HG03521 (cell line): Measurements from ENCODE around the gene CHAMP1.
"Not testable (repeated sequence)": the region's sequence is repeated elsewhere in the genome, so short reads cannot be mapped to it uniquely, and the experiment has no call there.

Experiments
- ATAC-seq: cut with Tn5 transposase; IDR thresholded peaks from one replicate; pipeline ENCODE4 v1.9.1; 2021; ENCODE audit warnings: mild to moderate bottlenecking, moderate library complexity; ENCODE audit not compliant: unreplicated experiment

The CHAMP1 gene

DNA sequence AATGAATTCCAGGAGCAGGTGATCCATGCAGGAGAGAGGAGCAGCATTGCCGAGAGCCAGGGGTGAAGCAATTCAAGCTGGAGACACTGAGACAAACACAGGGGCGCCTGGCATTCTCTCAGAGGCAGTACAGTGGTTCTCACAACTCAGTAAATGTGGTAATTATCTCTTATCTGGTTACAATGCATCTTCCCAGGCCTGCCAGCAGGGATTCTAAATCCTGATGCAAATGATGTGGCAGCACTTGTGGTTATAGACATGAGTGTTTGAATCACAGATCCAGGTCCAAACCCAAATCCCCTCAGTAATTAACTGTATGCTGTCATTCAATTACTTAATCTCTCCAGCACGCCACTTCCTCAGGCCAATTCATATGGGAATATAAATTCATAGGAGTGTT is 19.6 kb downstream of the CHAMP1 start:
- not testable (repeated sequence) for ATAC-seq

DNA sequence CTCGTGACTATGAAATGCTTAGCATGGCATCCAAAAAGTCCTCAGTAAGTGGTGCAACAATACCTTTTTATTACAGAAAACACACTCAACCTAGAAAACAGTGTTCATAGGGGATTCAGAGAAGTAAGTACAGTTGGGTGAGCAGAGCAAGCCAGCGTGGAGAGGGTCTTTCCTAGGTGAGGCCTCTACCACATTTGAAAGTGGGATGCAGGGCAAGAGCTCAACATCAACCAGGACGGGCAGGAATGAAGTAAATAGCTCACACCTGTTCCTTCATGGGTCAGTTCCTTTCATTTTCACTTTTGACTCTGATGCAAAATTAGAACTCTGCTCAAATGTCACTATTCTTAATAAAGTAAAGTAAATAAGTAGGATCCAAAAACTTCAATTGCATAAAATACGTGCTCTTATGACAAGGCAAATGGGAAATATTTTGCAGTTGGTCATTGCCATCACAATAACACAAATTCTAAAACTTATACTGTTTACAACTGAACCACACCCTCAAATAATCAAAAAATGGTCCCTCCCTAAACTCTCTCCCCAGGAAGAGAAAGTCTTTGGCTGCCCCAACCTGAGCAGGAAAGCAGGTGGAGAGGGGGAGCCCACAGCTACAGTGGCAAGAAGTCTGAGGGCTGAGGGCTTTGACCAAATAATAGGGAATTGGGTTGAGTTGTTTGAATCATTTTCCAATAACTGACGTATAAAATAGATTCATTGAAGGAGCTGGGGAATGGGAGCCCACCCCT is 20.2 kb downstream of the CHAMP1 start:
- ATAC-seq = no peak

DNA sequence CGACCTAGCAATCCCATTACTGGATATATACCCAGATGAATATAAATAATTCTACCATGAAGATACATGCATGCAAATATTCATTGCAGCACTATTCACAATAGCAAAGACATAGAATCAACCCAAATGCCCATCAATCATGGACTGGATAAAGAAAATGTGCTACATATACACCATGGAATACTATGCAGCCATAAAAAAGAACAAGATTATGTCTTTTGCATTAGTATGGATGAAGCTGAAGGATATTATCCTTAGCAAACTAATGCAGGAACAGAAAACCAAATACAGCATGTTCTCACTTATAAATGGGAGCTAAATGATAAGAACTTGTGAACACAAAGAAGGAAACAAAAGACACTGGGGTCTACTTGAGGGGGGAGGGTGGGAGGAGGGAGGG is 22.2 kb downstream of the CHAMP1 start:
- not testable (repeated sequence) for ATAC-seq

DNA sequence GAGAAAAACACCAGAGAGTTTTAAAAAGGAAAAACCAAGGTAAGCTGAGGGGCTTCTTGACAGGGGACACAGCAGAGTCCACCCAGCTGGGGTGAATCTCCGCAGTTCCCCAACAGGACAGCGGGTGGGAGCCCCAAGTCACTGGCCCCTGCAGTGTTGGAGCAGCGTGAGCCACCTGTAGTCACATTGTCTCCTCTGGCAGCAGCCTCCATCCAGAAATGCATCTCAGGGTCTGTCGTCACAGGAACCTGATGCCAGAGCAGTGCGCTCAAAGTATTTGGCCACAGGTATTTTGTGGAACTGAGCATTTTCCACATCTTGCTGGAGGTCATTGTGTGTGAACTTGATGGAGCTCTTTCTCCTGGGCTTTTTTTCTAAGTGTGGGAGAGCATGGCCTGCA is 24.7 kb downstream of the CHAMP1 start:
- ATAC-seq = no peak

DNA sequence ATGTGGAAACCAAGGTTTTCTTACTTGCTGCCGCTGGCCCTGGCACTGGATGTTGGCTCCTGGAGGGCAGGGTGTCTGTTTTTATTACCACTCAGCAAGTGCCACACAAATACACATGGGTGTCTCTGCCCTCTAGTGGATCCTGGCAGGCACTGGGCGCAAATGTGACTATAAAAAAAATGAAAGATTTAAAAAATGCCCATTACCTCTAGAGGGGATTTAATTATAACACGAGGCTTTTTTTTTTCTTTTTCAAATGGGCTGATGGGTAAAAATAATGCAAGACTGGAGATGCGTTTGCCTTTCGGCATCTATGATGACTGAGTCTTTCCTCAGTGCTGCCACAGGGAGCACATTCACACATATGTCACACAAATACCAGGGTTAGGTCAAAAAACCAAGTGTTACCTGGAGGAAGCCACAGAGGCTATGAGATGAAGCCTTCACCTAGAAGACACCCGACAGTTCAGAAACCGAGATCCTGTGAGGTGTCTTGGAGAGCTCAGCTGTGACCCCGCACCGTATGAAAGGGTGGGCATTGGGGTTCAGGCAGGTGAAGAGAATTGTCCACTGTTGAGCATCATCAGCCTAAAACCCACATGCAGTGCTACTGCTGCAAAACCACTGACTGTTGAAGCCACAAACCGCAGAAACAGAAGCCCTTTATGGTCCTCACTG is 25.7 kb downstream of the CHAMP1 start:
- no peak for ATAC-seq

DNA sequence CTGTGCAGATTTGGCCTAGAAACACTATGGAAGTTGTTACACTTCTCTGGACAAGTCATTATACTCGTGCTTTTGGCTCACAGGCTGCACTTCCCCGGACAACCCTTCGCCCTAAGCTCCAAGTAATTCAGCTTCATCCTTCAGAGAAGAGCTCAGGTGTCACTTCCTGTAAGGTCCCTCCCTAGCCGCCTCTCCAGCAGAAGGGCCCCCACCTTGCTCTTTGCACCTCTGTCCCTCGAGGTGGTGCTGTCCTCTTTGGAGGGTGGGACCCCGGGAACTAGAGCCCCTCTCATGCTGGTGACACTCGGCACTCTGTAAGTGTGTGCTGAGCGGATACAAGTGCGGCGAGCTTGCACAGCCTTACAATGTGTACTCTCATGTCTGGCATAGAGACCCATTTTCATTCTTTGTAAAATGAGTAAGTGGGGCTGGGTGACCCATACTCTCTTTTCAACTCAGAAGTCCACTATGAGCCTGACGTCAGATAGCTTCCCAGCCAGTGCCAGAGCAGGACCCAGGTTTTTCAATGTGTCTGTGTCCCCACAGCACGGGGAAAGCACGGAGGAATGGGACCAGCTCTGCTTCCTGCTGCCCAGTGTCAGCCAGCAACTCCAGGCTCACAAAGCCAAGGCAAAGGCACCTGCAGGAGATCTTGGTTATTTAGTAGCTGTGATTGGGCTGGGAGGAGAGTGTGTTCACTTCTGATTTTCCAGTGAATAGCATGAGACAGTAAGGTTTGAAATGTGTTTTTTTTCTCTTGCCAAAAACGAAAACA is 26.9 kb downstream of the CHAMP1 start:
- no peak for ATAC-seq

DNA sequence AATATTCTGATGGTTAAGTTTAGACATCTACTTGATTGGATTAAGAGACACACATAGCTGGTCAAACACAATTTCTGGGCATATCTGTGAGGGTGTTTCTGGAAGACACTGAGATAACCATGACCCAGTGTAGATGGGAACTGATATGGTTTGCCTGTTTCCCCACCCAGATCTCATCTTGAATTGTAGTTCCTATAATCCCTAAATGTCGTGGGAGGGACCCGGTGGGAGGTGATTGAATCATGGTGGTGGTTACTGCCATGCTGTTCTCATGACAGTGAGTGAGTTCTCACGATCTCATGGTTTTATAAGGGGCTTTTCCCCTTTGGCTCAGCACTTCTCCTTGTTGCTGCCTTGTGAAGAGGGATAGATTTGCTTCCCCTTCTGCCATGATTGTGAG is 33.0 kb downstream of the CHAMP1 start:
- not testable (repeated sequence) for ATAC-seq

DNA sequence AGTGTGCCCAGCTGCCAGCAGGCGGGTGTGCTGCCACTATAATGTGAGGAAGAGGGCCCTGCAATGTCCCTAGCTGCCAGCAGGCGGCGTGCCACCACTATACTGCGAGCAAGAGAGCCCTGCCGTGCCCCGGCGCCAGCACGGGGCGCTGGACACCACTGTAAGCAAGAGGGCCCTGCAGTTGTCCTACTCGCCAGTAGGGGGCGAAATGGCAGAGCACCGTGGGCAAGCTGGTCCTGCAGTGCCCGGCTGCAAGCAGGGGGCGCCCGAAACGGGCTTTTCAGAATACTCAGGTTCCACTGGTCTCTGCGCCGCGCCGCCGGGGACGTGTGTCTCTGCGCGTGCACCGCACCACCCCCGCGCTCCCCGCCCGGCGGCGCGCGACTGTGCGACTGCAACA is 38.5 kb downstream of the CHAMP1 start:
- ATAC-seq = not testable (repeated sequence)

DNA sequence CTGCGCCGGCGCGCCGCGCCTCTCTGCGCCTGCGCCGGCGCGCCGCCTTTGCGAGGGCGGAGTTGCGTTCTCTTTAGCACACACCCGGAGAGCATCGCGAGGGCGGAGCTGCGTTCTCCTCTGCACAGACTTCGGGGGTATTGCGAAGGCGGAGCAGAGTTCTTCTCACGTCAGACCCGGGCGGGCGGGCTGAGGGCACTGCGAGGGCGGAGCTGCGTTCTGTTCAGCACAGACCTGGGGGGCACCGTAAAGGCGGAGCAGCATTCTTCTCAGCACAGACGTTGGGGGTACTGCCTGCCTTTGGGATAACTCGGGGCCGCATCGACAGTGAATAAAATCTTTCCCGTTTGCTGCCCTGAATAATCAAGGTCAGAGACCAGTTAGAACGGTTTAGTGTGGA is 39.1 kb downstream of the CHAMP1 start:
- ATAC-seq = not testable (repeated sequence)
